GM12875 (cell line): Measurements from ENCODE around the gene ANKS1B.

Source experiments
- H3K4me3 ChIP-seq: one replicate; pipeline ENCODE4 v1.5.1; 2011; ENCODE audit warnings: low read depth, low read length, control low read depth
- TF ChIP-seq, protein P1 (sequence below): IDR thresholded peaks from 2 replicates; pipeline ENCODE4 v1.5.1; 2011; ENCODE audit warnings: low read depth, mild to moderate bottlenecking, control low read depth, inconsistent platforms, low read length, moderate library complexity, borderline replicate concordance; ENCODE audit not compliant: insufficient read depth

Gene ANKS1B

DNA sequence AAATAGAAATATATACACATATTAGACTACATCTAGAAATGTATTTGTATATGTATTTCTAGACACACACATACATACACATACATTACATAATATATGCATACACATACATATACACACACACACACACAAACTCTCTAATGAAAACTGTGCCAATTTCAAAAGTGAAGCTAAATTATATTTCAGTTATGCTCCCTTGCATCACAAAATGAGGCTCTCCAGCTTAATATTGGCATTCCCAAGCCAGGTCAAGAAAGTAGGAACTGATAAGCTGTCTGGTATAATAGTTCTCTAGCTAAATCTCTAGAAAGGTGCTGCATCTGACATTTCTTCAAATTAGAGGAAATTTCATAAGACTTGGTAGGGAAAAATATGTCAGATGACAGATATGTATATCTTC lies 280.3 kb downstream of the ANKS1B start:
- TF ChIP-seq, protein P1, sequence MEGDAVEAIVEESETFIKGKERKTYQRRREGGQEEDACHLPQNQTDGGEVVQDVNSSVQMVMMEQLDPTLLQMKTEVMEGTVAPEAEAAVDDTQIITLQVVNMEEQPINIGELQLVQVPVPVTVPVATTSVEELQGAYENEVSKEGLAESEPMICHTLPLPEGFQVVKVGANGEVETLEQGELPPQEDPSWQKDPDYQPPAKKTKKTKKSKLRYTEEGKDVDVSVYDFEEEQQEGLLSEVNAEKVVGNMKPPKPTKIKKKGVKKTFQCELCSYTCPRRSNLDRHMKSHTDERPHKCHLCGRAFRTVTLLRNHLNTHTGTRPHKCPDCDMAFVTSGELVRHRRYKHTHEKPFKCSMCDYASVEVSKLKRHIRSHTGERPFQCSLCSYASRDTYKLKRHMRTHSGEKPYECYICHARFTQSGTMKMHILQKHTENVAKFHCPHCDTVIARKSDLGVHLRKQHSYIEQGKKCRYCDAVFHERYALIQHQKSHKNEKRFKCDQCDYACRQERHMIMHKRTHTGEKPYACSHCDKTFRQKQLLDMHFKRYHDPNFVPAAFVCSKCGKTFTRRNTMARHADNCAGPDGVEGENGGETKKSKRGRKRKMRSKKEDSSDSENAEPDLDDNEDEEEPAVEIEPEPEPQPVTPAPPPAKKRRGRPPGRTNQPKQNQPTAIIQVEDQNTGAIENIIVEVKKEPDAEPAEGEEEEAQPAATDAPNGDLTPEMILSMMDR = no peak
- H3K4me3 ChIP-seq = no peak overlapping the region

DNA sequence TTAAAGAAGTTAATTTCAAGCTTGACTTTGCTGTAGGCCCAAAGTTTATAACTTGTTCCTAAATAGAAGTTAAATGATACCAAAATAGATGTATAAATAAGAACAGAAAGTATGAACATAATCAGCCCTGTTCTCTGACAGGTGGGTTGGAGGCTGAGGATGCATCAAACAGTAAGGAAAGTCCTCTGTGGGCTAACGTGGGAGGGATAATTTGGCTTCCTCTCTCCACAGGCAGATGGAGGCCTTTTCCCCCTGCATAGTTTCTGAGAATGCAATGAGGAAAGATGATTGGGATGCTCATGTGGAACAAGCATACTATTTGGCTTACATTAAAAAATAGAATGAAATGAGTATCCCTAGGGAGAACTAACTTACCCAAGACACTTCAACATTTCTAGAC lies 280.7 kb downstream of the ANKS1B start:
- TF ChIP-seq, protein P1 = no peak

DNA sequence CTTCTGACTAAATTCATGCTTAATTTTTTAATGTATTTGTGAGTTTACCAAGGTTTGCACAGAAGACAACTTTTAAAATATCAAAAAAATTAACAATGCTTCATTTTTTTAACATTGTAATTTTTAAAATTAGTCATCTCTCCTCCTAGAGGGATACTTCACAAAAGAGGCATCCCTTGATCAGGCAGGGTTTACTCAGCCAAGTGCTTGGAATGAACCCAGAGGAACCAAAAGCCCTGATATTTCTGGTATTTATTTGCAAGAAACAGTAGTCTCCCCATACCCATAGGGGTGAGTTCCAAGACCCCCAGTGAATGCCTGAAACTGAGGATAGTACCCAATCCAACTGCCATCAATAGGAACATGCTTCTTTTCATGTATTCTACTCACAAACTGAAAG lies 284.7 kb downstream of the ANKS1B start:
- H3K4me3 ChIP-seq = no peak overlapping the region
- TF ChIP-seq, protein P1 = no peak

More for the DNA sequence above, 280.7 kb downstream of the ANKS1B start:
- H3K4me3 ChIP-seq = no peak overlapping the region

DNA sequence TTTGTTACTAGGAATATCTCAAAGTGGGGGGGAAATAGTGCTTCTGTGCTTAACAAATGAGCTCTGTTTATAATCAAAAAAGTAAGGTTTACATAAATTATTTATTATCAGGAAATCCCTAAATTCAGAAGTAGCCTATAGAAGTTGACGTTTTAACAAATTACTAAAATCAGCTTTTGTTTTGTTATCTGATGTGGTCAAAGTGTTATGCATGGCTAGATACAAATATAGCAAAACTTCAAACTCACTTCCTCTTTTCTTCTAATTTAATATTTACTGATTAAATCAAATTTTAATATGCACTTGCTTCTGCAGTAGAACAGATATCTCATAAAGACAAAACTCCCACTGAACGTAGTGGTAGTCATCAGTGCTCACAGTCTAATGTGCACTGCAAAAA lies 289.7 kb downstream of the ANKS1B start:
- TF ChIP-seq, protein P1 = no peak
- no peak overlapping the region for H3K4me3 ChIP-seq

DNA sequence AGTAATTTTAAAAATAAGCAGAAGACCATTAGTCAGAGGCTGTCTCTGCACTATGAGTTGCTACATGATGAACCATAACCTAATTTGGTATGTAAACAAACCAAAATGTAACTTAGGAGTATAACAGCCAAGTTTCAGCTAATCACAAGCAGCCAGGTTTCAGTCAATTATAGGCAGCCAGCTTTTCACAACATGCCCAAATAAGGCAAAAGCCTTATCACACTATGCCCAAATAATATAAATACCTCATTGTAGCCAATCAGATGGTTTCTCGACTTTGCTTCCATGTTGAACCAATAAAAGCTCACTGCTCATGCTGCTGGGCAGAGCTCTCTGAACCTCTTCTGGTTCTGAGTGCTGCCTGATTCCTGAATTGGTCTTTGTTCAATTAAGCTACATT lies 298.6 kb downstream of the ANKS1B start:
- no peak overlapping the region for H3K4me3 ChIP-seq
- TF ChIP-seq, protein P1 = no peak

DNA sequence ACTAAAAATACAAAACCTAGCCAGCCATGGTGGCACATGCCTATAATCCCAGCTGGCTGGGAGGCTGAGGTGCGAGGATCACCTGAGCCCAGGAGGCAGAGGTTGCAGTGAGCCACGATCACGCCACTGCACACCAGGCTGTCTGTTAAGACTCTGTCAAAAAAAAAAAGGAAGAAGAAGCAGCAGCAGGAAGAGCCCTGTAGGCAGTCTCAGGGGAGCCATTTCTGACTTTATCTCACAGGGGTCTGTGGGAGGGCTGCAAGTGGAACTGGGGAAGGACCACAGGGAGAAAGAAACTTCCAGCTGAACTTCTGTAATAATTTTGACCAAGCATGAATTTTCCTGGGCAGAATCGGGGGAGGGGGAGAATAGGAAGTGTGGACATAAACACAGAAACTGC lies 304.5 kb downstream of the ANKS1B start:
- TF ChIP-seq, protein P1 = no peak
- no peak overlapping the region for H3K4me3 ChIP-seq

DNA sequence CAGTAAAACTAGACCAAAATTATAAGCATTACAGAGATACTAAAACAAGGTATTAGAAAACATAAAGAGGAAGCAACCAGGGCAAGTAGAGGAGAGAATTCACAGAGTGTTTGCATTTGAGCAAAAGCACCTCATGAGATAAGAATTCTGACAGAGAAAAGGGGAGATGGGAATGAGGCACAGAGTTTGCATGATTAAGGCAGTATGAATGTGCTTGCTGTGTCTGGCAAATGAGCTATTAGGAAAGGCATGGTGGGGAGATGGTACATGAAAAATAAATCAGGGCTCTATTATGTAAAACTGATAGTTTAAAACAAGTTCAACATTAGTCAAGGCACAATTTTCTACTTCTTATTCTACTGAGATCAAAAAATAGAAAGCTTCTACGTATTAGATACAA lies 314.1 kb downstream of the ANKS1B start:
- TF ChIP-seq, protein P1 = no peak
- no peak overlapping the region for H3K4me3 ChIP-seq
